ENCODE results near the gene DEPDC1. TPM values are rescaled to one million over a fixed set of nuclear protein-coding genes. Genes with fewer than 3 reads are reported as not detected.

The DEPDC1 gene
- total and polyA plus RNA-seq, 9 donors = 0.11 to 0.59 (median 0.25) TPM; not detected in 2

GRCh38 chr1:68485431-68486022, 11.4 kb downstream of the DEPDC1 start:
- whole genome bisulfite sequencing, 3 donors = 70 to 76% (median 74%) methylated on average over 3 of the region's 3 CpGs
- Histone ChIP-seq H3K4me1 (ENCODE audit: insufficient read depth) (no peaks in the 10 kb centered on the region), H3K9me3 (no peaks in the 10 kb centered on the region), H3K27ac (no peak overlapping the region), H3K27me3 (no peaks in the 10 kb centered on the region), H3K4me3 (no peak overlapping the region), H3K36me3 (no peaks in the 10 kb centered on the region)
- intact Hi-C loops (cut with DNase I) = no loop called here
- TF ChIP-seq POLR2A (IDR thresholded peaks at IDR 0.05) = no peak
- TF ChIP-seq, protein P1, sequence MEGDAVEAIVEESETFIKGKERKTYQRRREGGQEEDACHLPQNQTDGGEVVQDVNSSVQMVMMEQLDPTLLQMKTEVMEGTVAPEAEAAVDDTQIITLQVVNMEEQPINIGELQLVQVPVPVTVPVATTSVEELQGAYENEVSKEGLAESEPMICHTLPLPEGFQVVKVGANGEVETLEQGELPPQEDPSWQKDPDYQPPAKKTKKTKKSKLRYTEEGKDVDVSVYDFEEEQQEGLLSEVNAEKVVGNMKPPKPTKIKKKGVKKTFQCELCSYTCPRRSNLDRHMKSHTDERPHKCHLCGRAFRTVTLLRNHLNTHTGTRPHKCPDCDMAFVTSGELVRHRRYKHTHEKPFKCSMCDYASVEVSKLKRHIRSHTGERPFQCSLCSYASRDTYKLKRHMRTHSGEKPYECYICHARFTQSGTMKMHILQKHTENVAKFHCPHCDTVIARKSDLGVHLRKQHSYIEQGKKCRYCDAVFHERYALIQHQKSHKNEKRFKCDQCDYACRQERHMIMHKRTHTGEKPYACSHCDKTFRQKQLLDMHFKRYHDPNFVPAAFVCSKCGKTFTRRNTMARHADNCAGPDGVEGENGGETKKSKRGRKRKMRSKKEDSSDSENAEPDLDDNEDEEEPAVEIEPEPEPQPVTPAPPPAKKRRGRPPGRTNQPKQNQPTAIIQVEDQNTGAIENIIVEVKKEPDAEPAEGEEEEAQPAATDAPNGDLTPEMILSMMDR (IDR thresholded peaks at IDR 0.05) = no peak
- TF ChIP-seq EP300 (IDR thresholded peaks at IDR 0.05) = no peak
- no peak for DNase-seq

- Histone ChIP-seq H3K27me3 (no peaks in the 10 kb centered on the region), H3K4me1 (ENCODE audit: insufficient read depth) (no peaks in the 10 kb centered on the region), H3K27ac (no peak overlapping the region), H3K36me3 (no peaks in the 10 kb centered on the region), H3K9me3 (no peaks in the 10 kb centered on the region), H3K4me3 (no peak overlapping the region)
- WGBS, 3 donors = 97 to 98% (median 97%) methylated on average over 1 of the region's 1 CpG
- intact Hi-C loops (cut with DNase I) = no loop called here
- no peak for TF ChIP-seq EP300 (IDR thresholded peaks at IDR 0.05)
- no peak for TF ChIP-seq POLR2A (IDR thresholded peaks at IDR 0.05)
- TF ChIP-seq, protein P1 (IDR thresholded peaks at IDR 0.05) = no peak
- no peak for DNase-seq
These were observed 12.3 kb downstream of the DEPDC1 start for GRCh38 chr1:68484618-68485017.

DNA sequence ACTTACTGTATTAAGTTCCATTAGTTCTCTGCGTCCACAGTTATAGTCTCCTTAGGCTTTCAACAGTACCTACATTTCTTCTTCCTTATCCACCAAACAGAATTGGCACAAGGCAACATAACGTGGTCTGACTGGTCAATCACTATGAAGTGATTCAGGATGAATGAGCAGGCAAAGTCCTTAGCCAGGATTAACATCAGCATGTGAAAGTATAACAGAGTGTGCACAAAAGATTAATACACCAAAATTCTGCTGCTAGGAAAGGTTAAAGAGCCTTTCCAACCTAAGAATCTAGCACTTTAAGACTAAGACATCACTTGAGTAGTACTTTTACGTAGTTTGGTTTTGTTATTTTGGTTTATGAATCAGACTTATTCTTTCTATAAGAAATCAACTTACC, 15.8 kb downstream of the DEPDC1 start:
- no peak overlapping the region for H3K4me3 ChIP-seq
- WGBS, 3 donors = 98% methylated on average over 3 of the region's 3 CpGs
- no peak for DNase-seq
- no peak overlapping the region for H3K27ac ChIP-seq
- H3K9me3 ChIP-seq = no peaks in the 10 kb centered on the region
- no peak for TF ChIP-seq POLR2A (IDR thresholded peaks at IDR 0.05)
- TF ChIP-seq EP300 (IDR thresholded peaks at IDR 0.05) = no peak
- TF ChIP-seq, protein P1 (IDR thresholded peaks at IDR 0.05) = no peak
- H3K4me1 ChIP-seq (ENCODE audit: insufficient read depth) = no peaks in the 10 kb centered on the region
- no peaks in the 10 kb centered on the region for H3K36me3 ChIP-seq
- no peaks in the 10 kb centered on the region for H3K27me3 ChIP-seq
- intact Hi-C loops (cut with DNase I) = no loop called here

- intact Hi-C loops (cut with DNase I) = no loop called here
- DNase-seq = no peak
- Histone ChIP-seq H3K9me3 (no peaks in the 10 kb centered on the region), H3K36me3 (no peaks in the 10 kb centered on the region), H3K4me3 (no peak overlapping the region), H3K27me3 (no peaks in the 10 kb centered on the region), H3K27ac (no peak overlapping the region), H3K4me1 (ENCODE audit: insufficient read depth) (no peaks in the 10 kb centered on the region)
- 97 to 99% (median 97%) methylated on average over 2 of the region's 2 CpGs for WGBS, 3 donors
- TF ChIP-seq, protein P1 (IDR thresholded peaks at IDR 0.05) = no peak
- TF ChIP-seq EP300 (IDR thresholded peaks at IDR 0.05) (no peak), POLR2A (IDR thresholded peaks at IDR 0.05) (no peak)
These were observed 17.4 kb downstream of the DEPDC1 start for GRCh38 chr1:68479501-68479900.
